ENCODE results near the gene ADARB2. TPM values are rescaled to one million over a fixed set of nuclear protein-coding genes. Genes with fewer than 3 reads are reported as not detected.

ADARB2 gene
- total and polyA plus RNA-seq, 2 experiments from 2014 or later: 2.0 to 5.0 TPM

DNA sequence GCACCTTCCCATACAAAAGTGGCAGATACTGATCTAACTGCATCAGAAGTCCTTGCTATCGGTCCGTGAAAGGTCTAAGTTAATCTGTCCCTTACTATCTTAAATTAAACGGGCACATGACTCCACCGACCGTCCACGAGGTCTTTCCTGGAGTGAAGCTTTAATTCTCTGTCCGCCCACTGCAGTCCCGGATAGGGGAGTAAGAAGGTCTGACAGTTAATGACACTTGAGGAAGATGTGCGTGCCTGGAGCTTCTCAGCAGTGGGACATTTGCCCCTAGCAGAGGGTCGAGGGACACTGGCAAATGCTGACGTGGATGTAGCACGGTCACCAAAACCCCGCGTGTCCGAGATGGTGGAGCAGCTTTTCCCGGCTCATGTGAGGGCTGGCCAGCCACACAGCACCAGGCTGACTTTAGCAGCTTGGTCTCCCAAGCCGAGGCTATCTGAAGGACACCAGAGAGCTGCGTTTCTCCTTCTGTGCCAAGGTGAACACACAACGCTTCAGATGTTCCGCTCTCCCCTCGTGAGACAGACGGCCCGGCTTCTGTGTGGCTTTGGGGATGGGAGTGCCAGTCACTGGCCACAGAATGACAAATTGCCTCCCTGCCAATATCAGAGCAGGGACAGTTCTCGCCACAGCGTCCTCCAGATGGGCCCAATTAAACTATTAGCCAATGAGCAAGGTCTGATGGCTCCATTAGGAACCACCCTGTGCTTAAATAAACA lies 86.6 kb downstream of the ADARB2 start:
- DNase-seq (ENCODE audit: low spot score): no peak
- H3K36me3 ChIP-seq (ENCODE audit: insufficient read depth): no peaks in the 10 kb centered on the region
- no peaks in the 10 kb centered on the region for H3K79me2 ChIP-seq (replicated peaks; ENCODE audit: insufficient read depth)
- H3K9me3 Mint-ChIP-seq: no peaks in the 10 kb centered on the region
- no peak for ATAC-seq
- no peaks in the 10 kb centered on the region for H3F3A ChIP-seq (replicated peaks; ENCODE audit: low read depth)
- no peaks in the 10 kb centered on the region; the same call in 2 of the 3 replicates for H3K4me1 Mint-ChIP-seq
- H4K20me1 ChIP-seq (replicated peaks; ENCODE audit: insufficient read depth): no peaks in the 10 kb centered on the region
- no peak overlapping the region for H3K4me2 ChIP-seq
- H3K4me3 Mint-ChIP-seq: no peak overlapping the region
- TF ChIP-seq STAT1 (IDR thresholded peaks at IDR 0.05; ENCODE audit: unreplicated experiment) (no peak), NANOG (IDR thresholded peaks at IDR 0.05; ENCODE audit: borderline replicate concordance) (no peak), EZH2 (IDR thresholded peaks at IDR 0.05; ENCODE audit: low read depth, unreplicated experiment) (no peak), EZH2phosphoT487 (IDR thresholded peaks at IDR 0.05; ENCODE audit: unreplicated experiment) (no peak), JUNB (IDR thresholded peaks at IDR 0.05; ENCODE audit: unreplicated experiment) (no peak), ZNF331 (CRISPR knock-in tag; IDR thresholded peaks at IDR 0.05; ENCODE audit: low read depth) (no peak), POLR2AphosphoS5 (IDR thresholded peaks at IDR 0.05; ENCODE audit: low read depth) (no peak), ZNF114 (CRISPR knock-in tag; IDR thresholded peaks at IDR 0.05) (no peak), ETS1 (IDR thresholded peaks at IDR 0.05) (no peak), CREB1 (CRISPR knock-in tag; IDR thresholded peaks at IDR 0.05; ENCODE audit: low read depth) (no peak)
- TF ChIP-seq, protein P1, sequence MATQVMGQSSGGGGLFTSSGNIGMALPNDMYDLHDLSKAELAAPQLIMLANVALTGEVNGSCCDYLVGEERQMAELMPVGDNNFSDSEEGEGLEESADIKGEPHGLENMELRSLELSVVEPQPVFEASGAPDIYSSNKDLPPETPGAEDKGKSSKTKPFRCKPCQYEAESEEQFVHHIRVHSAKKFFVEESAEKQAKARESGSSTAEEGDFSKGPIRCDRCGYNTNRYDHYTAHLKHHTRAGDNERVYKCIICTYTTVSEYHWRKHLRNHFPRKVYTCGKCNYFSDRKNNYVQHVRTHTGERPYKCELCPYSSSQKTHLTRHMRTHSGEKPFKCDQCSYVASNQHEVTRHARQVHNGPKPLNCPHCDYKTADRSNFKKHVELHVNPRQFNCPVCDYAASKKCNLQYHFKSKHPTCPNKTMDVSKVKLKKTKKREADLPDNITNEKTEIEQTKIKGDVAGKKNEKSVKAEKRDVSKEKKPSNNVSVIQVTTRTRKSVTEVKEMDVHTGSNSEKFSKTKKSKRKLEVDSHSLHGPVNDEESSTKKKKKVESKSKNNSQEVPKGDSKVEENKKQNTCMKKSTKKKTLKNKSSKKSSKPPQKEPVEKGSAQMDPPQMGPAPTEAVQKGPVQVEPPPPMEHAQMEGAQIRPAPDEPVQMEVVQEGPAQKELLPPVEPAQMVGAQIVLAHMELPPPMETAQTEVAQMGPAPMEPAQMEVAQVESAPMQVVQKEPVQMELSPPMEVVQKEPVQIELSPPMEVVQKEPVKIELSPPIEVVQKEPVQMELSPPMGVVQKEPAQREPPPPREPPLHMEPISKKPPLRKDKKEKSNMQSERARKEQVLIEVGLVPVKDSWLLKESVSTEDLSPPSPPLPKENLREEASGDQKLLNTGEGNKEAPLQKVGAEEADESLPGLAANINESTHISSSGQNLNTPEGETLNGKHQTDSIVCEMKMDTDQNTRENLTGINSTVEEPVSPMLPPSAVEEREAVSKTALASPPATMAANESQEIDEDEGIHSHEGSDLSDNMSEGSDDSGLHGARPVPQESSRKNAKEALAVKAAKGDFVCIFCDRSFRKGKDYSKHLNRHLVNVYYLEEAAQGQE (IDR thresholded peaks at IDR 0.05; ENCODE audit: unreplicated experiment): no peak
- TF ChIP-seq, protein P2, sequence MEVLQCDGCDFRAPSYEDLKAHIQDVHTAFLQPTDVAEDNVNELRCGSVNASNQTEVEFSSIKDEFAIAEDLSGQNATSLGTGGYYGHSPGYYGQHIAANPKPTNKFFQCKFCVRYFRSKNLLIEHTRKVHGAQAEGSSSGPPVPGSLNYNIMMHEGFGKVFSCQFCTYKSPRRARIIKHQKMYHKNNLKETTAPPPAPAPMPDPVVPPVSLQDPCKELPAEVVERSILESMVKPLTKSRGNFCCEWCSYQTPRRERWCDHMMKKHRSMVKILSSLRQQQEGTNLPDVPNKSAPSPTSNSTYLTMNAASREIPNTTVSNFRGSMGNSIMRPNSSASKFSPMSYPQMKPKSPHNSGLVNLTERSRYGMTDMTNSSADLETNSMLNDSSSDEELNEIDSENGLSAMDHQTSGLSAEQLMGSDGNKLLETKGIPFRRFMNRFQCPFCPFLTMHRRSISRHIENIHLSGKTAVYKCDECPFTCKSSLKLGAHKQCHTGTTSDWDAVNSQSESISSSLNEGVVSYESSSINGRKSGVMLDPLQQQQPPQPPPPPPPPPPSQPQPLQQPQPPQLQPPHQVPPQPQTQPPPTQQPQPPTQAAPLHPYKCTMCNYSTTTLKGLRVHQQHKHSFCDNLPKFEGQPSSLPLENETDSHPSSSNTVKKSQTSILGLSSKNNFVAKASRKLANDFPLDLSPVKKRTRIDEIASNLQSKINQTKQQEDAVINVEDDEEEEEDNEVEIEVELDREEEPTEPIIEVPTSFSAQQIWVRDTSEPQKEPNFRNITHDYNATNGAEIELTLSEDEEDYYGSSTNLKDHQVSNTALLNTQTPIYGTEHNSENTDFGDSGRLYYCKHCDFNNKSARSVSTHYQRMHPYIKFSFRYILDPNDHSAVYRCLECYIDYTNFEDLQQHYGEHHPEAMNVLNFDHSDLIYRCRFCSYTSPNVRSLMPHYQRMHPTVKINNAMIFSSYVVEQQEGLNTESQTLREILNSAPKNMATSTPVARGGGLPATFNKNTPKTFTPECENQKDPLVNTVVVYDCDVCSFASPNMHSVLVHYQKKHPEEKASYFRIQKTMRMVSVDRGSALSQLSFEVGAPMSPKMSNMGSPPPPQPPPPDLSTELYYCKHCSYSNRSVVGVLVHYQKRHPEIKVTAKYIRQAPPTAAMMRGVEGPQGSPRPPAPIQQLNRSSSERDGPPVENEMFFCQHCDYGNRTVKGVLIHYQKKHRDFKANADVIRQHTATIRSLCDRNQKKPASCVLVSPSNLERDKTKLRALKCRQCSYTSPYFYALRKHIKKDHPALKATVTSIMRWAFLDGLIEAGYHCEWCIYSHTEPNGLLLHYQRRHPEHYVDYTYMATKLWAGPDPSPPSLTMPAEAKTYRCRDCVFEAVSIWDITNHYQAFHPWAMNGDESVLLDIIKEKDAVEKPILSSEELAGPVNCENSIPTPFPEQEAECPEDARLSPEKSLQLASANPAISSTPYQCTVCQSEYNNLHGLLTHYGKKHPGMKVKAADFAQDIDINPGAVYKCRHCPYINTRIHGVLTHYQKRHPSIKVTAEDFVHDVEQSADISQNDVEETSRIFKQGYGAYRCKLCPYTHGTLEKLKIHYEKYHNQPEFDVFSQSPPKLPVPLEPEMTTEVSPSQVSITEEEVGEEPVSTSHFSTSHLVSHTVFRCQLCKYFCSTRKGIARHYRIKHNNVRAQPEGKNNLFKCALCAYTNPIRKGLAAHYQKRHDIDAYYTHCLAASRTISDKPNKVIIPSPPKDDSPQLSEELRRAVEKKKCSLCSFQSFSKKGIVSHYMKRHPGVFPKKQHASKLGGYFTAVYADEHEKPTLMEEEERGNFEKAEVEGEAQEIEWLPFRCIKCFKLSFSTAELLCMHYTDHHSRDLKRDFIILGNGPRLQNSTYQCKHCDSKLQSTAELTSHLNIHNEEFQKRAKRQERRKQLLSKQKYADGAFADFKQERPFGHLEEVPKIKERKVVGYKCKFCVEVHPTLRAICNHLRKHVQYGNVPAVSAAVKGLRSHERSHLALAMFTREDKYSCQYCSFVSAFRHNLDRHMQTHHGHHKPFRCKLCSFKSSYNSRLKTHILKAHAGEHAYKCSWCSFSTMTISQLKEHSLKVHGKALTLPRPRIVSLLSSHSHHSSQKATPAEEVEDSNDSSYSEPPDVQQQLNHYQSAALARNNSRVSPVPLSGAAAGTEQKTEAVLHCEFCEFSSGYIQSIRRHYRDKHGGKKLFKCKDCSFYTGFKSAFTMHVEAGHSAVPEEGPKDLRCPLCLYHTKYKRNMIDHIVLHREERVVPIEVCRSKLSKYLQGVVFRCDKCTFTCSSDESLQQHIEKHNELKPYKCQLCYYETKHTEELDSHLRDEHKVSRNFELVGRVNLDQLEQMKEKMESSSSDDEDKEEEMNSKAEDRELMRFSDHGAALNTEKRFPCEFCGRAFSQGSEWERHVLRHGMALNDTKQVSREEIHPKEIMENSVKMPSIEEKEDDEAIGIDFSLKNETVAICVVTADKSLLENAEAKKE (CRISPR knock-in tag; IDR thresholded peaks at IDR 0.05): no peak
- H2AFZ ChIP-seq: no peak overlapping the region
- peaks cover 2% of the 10 kb centered on the region for H3K27me3 Mint-ChIP-seq (ENCODE audit: insufficient read depth, low read depth, poor library complexity)
- H3K4me3 ChIP-seq: no peak overlapping the region
- no peak overlapping the region for H3K27ac Mint-ChIP-seq
- no peaks in the 10 kb centered on the region; the same call in 2 of the 3 replicates for H3K36me3 Mint-ChIP-seq (ENCODE audit: low read depth)
- H3K9me2 ChIP-seq (ENCODE audit: insufficient read depth): 0 out of 2 replicates have a peak, but pooled peaks cover 4% of the 10 kb centered on the region
- H3K27ac ChIP-seq (ENCODE audit: low read depth): no peak overlapping the region
- no peaks in the 10 kb centered on the region for H3K27me3 ChIP-seq (ENCODE audit: insufficient read depth)
- H3K4me1 ChIP-seq (ENCODE audit: insufficient read depth): no peaks in the 10 kb centered on the region
